GM12878 (cell line): ENCODE data around the gene CNOT3. TPM values are rescaled to one million over a fixed set of nuclear protein-coding genes. Genes with fewer than 3 reads are reported as not detected.

ENCODE experiments used
- ATAC-seq: fragments of 200-7000 bp; cut with Tn5 transposase; 3 replicates; pipeline ENCODE4 v1.9.1; 2020; ENCODE audit warnings: mild to moderate bottlenecking, moderate library complexity
- BruUV-seq: library from RNA; stranded (reverse); fragments of 400-500 nt; replicated peaks from 2 replicates; lab custom pipeline; 2021; lab: Mats Ljungman, UMichigan
- CTCF ChIA-PET: fragments of 300-600 bp; sonication (Branson Sonifier 250); formaldehyde crosslinking; extraction: SDS; loops from one replicate; lab custom pipeline; 2021; ENCODE audit warnings: inconsistent platforms; lab: Yijun Ruan, JAX
- POLR2A ChIA-PET: fragments of 350-600 bp; formaldehyde crosslinking; extraction: SDS; loops from one replicate; lab custom pipeline; 2021; ENCODE audit warnings: inconsistent platforms; lab: Charles Lee
- RAD21 ChIA-PET: fragments of 300-600 bp; sonication (Branson Sonifier 250); formaldehyde crosslinking; loops from one replicate; lab custom pipeline; 2023; ENCODE audit warnings: antibody characterized with exemption; ENCODE audit not compliant: unreplicated experiment; lab: Charles Lee
- SMC1A ChIA-PET: fragments of 300-600 bp; sonication (Branson Sonifier 250); formaldehyde crosslinking; loops from one replicate; lab custom pipeline; 2023; ENCODE audit not compliant: unreplicated experiment, uncharacterized antibody; lab: Charles Lee
- DNase-seq: peaks from one replicate; pipeline ENCODE4 v3.0.0-alpha.2; 2011; ENCODE audit warnings: low read depth, low spot score
- FAIRE-seq: peaks from 3 replicates; lab custom pipeline; 2011; peaks lifted over from hg19 to GRCh38; lab: Jason Lieb, UNC
- H2AFZ ChIP-seq: 2 replicates; pipeline ENCODE4 v1.6.0; 2011; ENCODE audit warnings: low read depth, low read length, control low read depth; ENCODE audit not compliant: control insufficient read depth
- H3K27ac ChIP-seq: 2 replicates; pipeline ENCODE4 v1.5.1; 2011; ENCODE audit warnings: control low read depth; ENCODE audit not compliant: control insufficient read depth, insufficient read depth
- H3K27me3 ChIP-seq, 2 experiments: replicated peaks in 1 of 2; 2 replicates each; pipeline versions ENCODE4 v1.6.0 to v1.6.1; 2011; ENCODE audit warnings: low read length in 1 of 2; ENCODE audit not compliant: control insufficient read depth in 2 of 2, insufficient read depth in 2 of 2
- H3K36me3 ChIP-seq, 2 experiments: 2 replicates each; pipeline ENCODE4 v1.5.1; 2011; ENCODE audit warnings: low read length in 1 of 2; ENCODE audit not compliant: control insufficient read depth in 2 of 2, insufficient read depth in 2 of 2
- H3K4me1 ChIP-seq: 2 replicates; pipeline ENCODE4 v1.6.1; 2011; ENCODE audit warnings: mild to moderate bottlenecking, low read length, moderate library complexity, mixed read lengths; ENCODE audit not compliant: control insufficient read depth, insufficient read depth
- H3K4me2 ChIP-seq: 2 replicates; pipeline ENCODE4 v1.6.0; 2011; ENCODE audit warnings: control low read depth; ENCODE audit not compliant: control insufficient read depth, insufficient read depth
- H3K4me3 ChIP-seq: fragments of 200-600 bp; sonication (generic); 2 replicates; pipeline ENCODE4 v1.5.1; 2016
- H3K79me2 ChIP-seq: 2 replicates; pipeline ENCODE4 v1.6.0; 2011; ENCODE audit warnings: low read length; ENCODE audit not compliant: control insufficient read depth, insufficient read depth
- H3K9ac ChIP-seq: 2 replicates; pipeline ENCODE4 v1.8.0; 2011; ENCODE audit warnings: low read length, control low read depth, mixed read lengths; ENCODE audit not compliant: control insufficient read depth, insufficient read depth
- H3K9me3 ChIP-seq: replicated peaks from 3 replicates; pipeline ENCODE4 v1.5.1; 2011; ENCODE audit warnings: mild to moderate bottlenecking, low read length; ENCODE audit not compliant: control insufficient read depth, insufficient read depth
- H4K20me1 ChIP-seq: 2 replicates; pipeline ENCODE4 v1.6.0; 2011; ENCODE audit not compliant: control insufficient read depth, insufficient read depth
- CBFB ChIP-seq: IDR thresholded peaks from 2 replicates; pipeline ENCODE4 v1.6.1; 2016; ENCODE audit warnings: antibody characterized with exemption, low read depth
- CBX3 ChIP-seq: fragments of 200-600 bp; sonication (generic); IDR thresholded peaks from 2 replicates; pipeline ENCODE4 v1.6.1; 2016; ENCODE audit warnings: low read depth, borderline replicate concordance
- CHD4 ChIP-seq: fragments of 200-600 bp; sonication (generic); IDR thresholded peaks from 2 replicates; pipeline ENCODE4 v1.6.1; 2016; ENCODE audit warnings: mild to moderate bottlenecking
- MEF2A ChIP-seq: IDR thresholded peaks from 2 replicates; pipeline ENCODE4 v1.6.1; 2011; ENCODE audit warnings: low read depth, mild to moderate bottlenecking, low read length, moderate library complexity; ENCODE audit not compliant: insufficient read depth
- MTA2 ChIP-seq: fragments of 450-650 bp; IDR thresholded peaks from 2 replicates; pipeline ENCODE4 v1.6.1; 2016; ENCODE audit warnings: low read depth, mild to moderate bottlenecking, moderate library complexity
- RFX5 ChIP-seq: IDR thresholded peaks from 2 replicates; pipeline ENCODE4 v1.6.1; 2011; ENCODE audit warnings: low read depth, low read length, improper control_type of control experiment
- SIN3A ChIP-seq: IDR thresholded peaks from 2 replicates; pipeline ENCODE4 v1.6.1; 2012; ENCODE audit warnings: low read depth, low read length, improper control_type of control experiment
- ZNF24 ChIP-seq: fragments of 450-650 bp; IDR thresholded peaks from 2 replicates; pipeline ENCODE4 v1.6.1; 2017; ENCODE audit warnings: antibody characterized with exemption, mild to moderate bottlenecking
- ZNF274 ChIP-seq: IDR thresholded peaks from one replicate; pipeline ENCODE4 v1.8.0; 2011; ENCODE audit not compliant: insufficient read length, insufficient read depth
- ZNF622 ChIP-seq: fragments of 450-650 bp; IDR thresholded peaks from 2 replicates; pipeline ENCODE4 v1.6.1; 2017; ENCODE audit warnings: mild to moderate bottlenecking, inconsistent platforms
- WGBS: methylation state at CpG from one replicate; pipeline ENCODE4 v1.1.6; 2016; ENCODE audit warnings: low lambda C conversion rate; ENCODE audit not compliant: insufficient replicate concordance, insufficient coverage; ENCODE audit errors: missing lambda C conversion rate; 5-methylcytosine and 5-hydroxymethylcytosine counted together
- in situ Hi-C: fragments of 300-500 bp; cut with MboI; formaldehyde crosslinking; loops from 9 replicates; pipeline ENCODE4 v1.14.3; 2018; ENCODE audit warnings: mixed read lengths
- intact Hi-C: fragments of 100-400 bp; cut with micrococcal nuclease; formaldehyde crosslinking; loops from one replicate; pipeline ENCODE4 v1.14.2; 2022; ENCODE audit not compliant: unreplicated experiment
- polyA plus RNA-seq, 11 experiments: library from polyadenylated mRNA; depleted of rRNA in 4 of 11; unstranded in 6 of 11; stranded (reverse) in 5 of 11; fragments of >200 nt; fragmentation: Nextera tagmentation in 4 of 11; fragmentation: Illumina TruSeq in 1 of 11; extraction: Ambion mirVana in 4 of 11; extraction: Trizol in 1 of 11; gene quantifications; 1 replicate in 1 of 11; 2 replicates in 10 of 11; pipeline versions ENCODE4 v1.2.1 to v1.2.3, GENCODE V29; 2011 to 2016; ENCODE audit warnings: inconsistent platforms in 2 of 11, missing spikeins in 2 of 11, low read depth in 1 of 11
- total RNA-seq, 4 experiments: library from RNA; depleted of rRNA in 3 of 4; stranded (reverse); fragments of >200 nt in 3 of 4; fragmentation: Illumina TruSeq in 1 of 4; extraction: Trizol in 1 of 4; gene quantifications; 2 replicates each; pipeline versions ENCODE4 v1.2.1 to v1.2.3, GENCODE V29; 2013 to 2021
- TF ChIP-seq, protein P1 (sequence below): fragments of 450-650 bp; IDR thresholded peaks from 2 replicates; pipeline ENCODE4 v1.6.1; 2018; ENCODE audit warnings: mild to moderate bottlenecking, low read depth, moderate library complexity; ENCODE audit not compliant: partially characterized antibody
- TF ChIP-seq, protein P2 (sequence below): fragments of 450-650 bp; IDR thresholded peaks from 2 replicates; pipeline ENCODE4 v1.6.1; 2017; ENCODE audit warnings: borderline replicate concordance
- TF ChIP-seq, protein P3 (sequence below): fragments of 450-650 bp; IDR thresholded peaks from 2 replicates; pipeline ENCODE4 v1.6.1; 2017; ENCODE audit warnings: low read depth, mild to moderate bottlenecking, moderate library complexity
- TF ChIP-seq, protein P4 (sequence below): IDR thresholded peaks from 2 replicates; pipeline ENCODE4 v1.6.1; 2011; ENCODE audit warnings: low read depth, mild to moderate bottlenecking, low read length, moderate library complexity, borderline replicate concordance; ENCODE audit errors: extremely low read depth

CNOT3 gene
- total and polyA plus RNA-seq, 10 of the 15 experiments (the other 5 are each of a cell fraction or from before 2014, with no cell fraction given) = 0.14 to 45.1 (median 14.0) TPM

DNA sequence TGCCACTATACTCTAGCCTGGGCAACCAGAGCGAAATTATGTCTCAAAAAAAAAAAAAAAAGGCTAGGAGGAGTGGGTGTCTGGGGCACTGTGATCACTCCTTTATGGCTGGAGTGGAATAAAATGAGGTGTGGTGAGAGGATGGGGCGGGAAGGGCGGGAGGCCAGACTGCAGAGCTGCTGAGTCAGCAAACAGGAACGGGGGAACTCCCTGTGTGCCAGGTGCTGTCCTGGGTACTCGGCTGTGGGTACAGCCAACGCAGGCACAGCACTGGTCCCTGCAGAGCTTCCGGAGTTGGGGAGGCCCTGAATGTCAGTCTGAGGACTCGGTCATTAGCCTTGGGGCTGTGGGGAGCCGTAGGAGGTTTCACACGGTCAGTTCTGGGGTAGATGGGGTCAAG, 16.3 kb upstream of the CNOT3 start:
- no peak overlapping the region for H2AFZ ChIP-seq
- ATAC-seq (no peak), FAIRE-seq (no peak), DNase-seq (no peak)
- H3K27ac ChIP-seq = no peak overlapping the region
- H3K79me2 ChIP-seq = peaks cover 10% of the 10 kb centered on the region
- 82% methylated on average over 10 of the region's 10 CpGs for WGBS
- no peaks in the 10 kb centered on the region for H3K9me3 ChIP-seq
- ChIA-PET RAD21 (no interaction called here), POLR2A (no interaction called here), CTCF (no interaction called here), SMC1A (no interaction called here)
- H3K4me1 ChIP-seq = peaks cover 10% of the 10 kb centered on the region
- H3K27me3 ChIP-seq = no peaks in the 10 kb centered on the region
- no TSS peak for BruUV-seq
- H3K9ac ChIP-seq = no peak overlapping the region
- H3K4me2 ChIP-seq = no peak overlapping the region
- TF ChIP-seq CBFB (no peak), RFX5 (no peak), CBX3 (no peak), MTA2 (no peak), ZNF274 (no peak), CHD4 (no peak), ZNF622 (no peak), ZNF24 (no peak), MEF2A (no peak), SIN3A (no peak)
- TF ChIP-seq, protein P1, sequence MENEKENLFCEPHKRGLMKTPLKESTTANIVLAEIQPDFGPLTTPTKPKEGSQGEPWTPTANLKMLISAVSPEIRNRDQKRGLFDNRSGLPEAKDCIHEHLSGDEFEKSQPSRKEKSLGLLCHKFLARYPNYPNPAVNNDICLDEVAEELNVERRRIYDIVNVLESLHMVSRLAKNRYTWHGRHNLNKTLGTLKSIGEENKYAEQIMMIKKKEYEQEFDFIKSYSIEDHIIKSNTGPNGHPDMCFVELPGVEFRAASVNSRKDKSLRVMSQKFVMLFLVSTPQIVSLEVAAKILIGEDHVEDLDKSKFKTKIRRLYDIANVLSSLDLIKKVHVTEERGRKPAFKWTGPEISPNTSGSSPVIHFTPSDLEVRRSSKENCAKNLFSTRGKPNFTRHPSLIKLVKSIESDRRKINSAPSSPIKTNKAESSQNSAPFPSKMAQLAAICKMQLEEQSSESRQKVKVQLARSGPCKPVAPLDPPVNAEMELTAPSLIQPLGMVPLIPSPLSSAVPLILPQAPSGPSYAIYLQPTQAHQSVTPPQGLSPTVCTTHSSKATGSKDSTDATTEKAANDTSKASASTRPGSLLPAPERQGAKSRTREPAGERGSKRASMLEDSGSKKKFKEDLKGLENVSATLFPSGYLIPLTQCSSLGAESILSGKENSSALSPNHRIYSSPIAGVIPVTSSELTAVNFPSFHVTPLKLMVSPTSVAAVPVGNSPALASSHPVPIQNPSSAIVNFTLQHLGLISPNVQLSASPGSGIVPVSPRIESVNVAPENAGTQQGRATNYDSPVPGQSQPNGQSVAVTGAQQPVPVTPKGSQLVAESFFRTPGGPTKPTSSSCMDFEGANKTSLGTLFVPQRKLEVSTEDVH = no peak
- TF ChIP-seq, protein P2, sequence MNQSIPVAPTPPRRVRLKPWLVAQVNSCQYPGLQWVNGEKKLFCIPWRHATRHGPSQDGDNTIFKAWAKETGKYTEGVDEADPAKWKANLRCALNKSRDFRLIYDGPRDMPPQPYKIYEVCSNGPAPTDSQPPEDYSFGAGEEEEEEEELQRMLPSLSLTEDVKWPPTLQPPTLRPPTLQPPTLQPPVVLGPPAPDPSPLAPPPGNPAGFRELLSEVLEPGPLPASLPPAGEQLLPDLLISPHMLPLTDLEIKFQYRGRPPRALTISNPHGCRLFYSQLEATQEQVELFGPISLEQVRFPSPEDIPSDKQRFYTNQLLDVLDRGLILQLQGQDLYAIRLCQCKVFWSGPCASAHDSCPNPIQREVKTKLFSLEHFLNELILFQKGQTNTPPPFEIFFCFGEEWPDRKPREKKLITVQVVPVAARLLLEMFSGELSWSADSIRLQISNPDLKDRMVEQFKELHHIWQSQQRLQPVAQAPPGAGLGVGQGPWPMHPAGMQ = no peak
- TF ChIP-seq, protein P3, sequence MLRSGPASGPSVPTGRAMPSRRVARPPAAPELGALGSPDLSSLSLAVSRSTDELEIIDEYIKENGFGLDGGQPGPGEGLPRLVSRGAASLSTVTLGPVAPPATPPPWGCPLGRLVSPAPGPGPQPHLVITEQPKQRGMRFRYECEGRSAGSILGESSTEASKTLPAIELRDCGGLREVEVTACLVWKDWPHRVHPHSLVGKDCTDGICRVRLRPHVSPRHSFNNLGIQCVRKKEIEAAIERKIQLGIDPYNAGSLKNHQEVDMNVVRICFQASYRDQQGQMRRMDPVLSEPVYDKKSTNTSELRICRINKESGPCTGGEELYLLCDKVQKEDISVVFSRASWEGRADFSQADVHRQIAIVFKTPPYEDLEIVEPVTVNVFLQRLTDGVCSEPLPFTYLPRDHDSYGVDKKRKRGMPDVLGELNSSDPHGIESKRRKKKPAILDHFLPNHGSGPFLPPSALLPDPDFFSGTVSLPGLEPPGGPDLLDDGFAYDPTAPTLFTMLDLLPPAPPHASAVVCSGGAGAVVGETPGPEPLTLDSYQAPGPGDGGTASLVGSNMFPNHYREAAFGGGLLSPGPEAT = no peak
- TF ChIP-seq, protein P4, sequence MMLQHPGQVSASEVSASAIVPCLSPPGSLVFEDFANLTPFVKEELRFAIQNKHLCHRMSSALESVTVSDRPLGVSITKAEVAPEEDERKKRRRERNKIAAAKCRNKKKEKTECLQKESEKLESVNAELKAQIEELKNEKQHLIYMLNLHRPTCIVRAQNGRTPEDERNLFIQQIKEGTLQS = no peak
- intact Hi-C loops = no loop called here
- H4K20me1 ChIP-seq = no peaks in the 10 kb centered on the region
- no peak overlapping the region for H3K4me3 ChIP-seq
- in situ Hi-C loops = no loop called here
- peaks cover 14 to 25% of the 10 kb centered on the region in 2 experiments for H3K36me3 ChIP-seq
